Adrenal gland (tissue), 12 donors: ENCODE results near the gene STIM1. TPM values are rescaled to one million over a fixed set of nuclear protein-coding genes. Genes with fewer than 3 reads are reported as not detected.
A peak's percentile ranks its signal among the peaks of the same experiment; 100 is the strongest.
"Not testable (repeated sequence)": the region's sequence is repeated elsewhere in the genome, so short reads cannot be mapped to it uniquely, and the experiment has no call there.

ENCODE experiments used
- DNase-seq, 7 donors: peaks; one replicate each; pipeline ENCODE4 v3.0.0-alpha.2; 2019 to 2020
- H3K27ac ChIP-seq, 5 donors: fragments of 200-600 bp; sonication (generic) in 4 of 5; 1 replicate in 3 of 5; 2 replicates in 2 of 5; pipeline versions ENCODE4 v1.5.1 to v1.8.0; 2016 to 2020; ENCODE audit warnings: mild to moderate bottlenecking in 1 of 5
- H3K27me3 ChIP-seq: fragments of 200-600 bp; 2 replicates; pipeline ENCODE4 v1.8.0; 2021
- H3K36me3 ChIP-seq, 2 donors: fragments of 200-600 bp; replicated peaks in 1 of 2; 1 replicate in 1 of 2; 2 replicates in 1 of 2; pipeline versions ENCODE4 v1.5.1 to v1.8.0; 2018 to 2022
- H3K4me1 ChIP-seq, 2 donors: fragments of 200-600 bp; replicated peaks in 1 of 2; 1 replicate in 1 of 2; 2 replicates in 1 of 2; pipeline versions ENCODE4 v1.5.1 to v1.8.0; 2018 to 2021
- H3K4me3 ChIP-seq, 4 donors: fragments of 200-600 bp; sonication (generic) in 3 of 4; one replicate each; pipeline ENCODE4 v1.5.1; 2016 to 2018
- H3K9me3 ChIP-seq, 3 donors: fragments of 200-600 bp; sonication (generic) in 1 of 3; replicated peaks in 1 of 3; 1 replicate in 2 of 3; 2 replicates in 1 of 3; pipeline versions ENCODE4 v1.5.1 to v1.8.0; 2016 to 2021
- CTCF ChIP-seq, 6 experiments: fragments of 450-650 bp in 4 of 6; fragments of 200-600 bp in 2 of 6; sonication (generic) in 1 of 6; IDR thresholded peaks; 1 replicate in 5 of 6; 2 replicates in 1 of 6; pipeline versions ENCODE4 v1.5.1 to v1.8.0; 2016 to 2021; ENCODE audit warnings: antibody characterized with exemption in 6 of 6, mild to moderate bottlenecking in 2 of 6, moderate library complexity in 1 of 6
- POLR2A ChIP-seq, 2 donors: fragments of 450-650 bp; IDR thresholded peaks; one replicate each; pipeline ENCODE4 v1.6.1; 2017; ENCODE audit warnings: antibody characterized with exemption in 2 of 2, mild to moderate bottlenecking in 2 of 2, moderate library complexity in 1 of 2
- WGBS, 4 donors: extraction: QIAGEN DNeasy Blood & Tissue Kit in 2 of 4; methylation state at CpG; one replicate each; pipeline versions ENCODE4 v1.1.5 to v1.1.7; 2013 to 2017; 5-methylcytosine and 5-hydroxymethylcytosine counted together
- intact Hi-C, 2 donors: fragments of 100-400 bp; cut with DNase I; formaldehyde crosslinking; loops; one replicate each; pipeline versions ENCODE4 v1.14.1 to v1.15.0; 2022 to 2023
- polyA plus RNA-seq, 3 donors: library from polyadenylated mRNA; stranded (reverse); fragments of 200-250 nt in 2 of 3; fragments of 350-450 nt in 1 of 3; fragmentation: Illumina TruSeq in 1 of 3; extraction: RNeasy Lipid Tissue Mini Kit (QIAGEN cat#74804) in 1 of 3; gene quantifications; one replicate each; pipeline ENCODE4 v1.2.3, GENCODE V29; 2013 to 2014
- total RNA-seq, 9 donors: library from RNA; depleted of rRNA in 4 of 9; stranded (reverse); fragments of >200 nt in 4 of 9; fragments of 120-200 nt in 1 of 9; fragmentation: NEBNext Ultra II Directional in 1 of 9; extraction: Animal tissue kit (Norgen Biotek cat#: 25700) in 1 of 9; gene quantifications; one replicate each; pipeline versions ENCODE4 v1.1.0 to v1.2.4, GENCODE V29; 2013 to 2023
- donor health status: healthy with polysubstance abuse.
- donor health status: Bipolar disorder and iron deficiency.
- donor health status: DM: yes; HTN: yes; CAD: no.
- donor health status: DM: no; HTN: no; CAD: no.
- donor health status: DM: no; HTN: no; CAD: no.
- donor health status: DM: yes; HTN: yes; CAD: no.

STIM1 gene
- total and polyA plus RNA-seq, 12 donors: 7.8 to 44.1 (median 32.5) TPM

GRCh38 chr11:4123218-4123617 is 267.8 kb downstream of the STIM1 start:
- 95 to 97% (median 96%) methylated on average over 4 of the region's 4 CpGs for WGBS, 4 donors
- H3K27ac ChIP-seq: no peak overlapping the region
- DNase-seq: no peak
- H3K4me3 ChIP-seq: no peak overlapping the region
- TF ChIP-seq CTCF (IDR thresholded peaks at IDR 0.05) (no peak), POLR2A (IDR thresholded peaks at IDR 0.05) (no peak)
- peaks cover 0 to 2% of the 10 kb centered on the region in 2 donors for H3K4me1 ChIP-seq
- H3K36me3 ChIP-seq: peaks cover 0 to 60% of the 10 kb centered on the region in 2 donors
- no peaks in the 10 kb centered on the region for H3K27me3 ChIP-seq
- intact Hi-C loops: no loop called here
- H3K9me3 ChIP-seq: no peaks in the 10 kb centered on the region

GRCh38 chr11:4125141-4125540 is 269.7 kb downstream of the STIM1 start:
- Histone ChIP-seq H3K4me1 (no peaks in the 10 kb centered on the region), H3K36me3 (peaks cover 0 to 54% of the 10 kb centered on the region in 2 donors), H3K9me3 (no peaks in the 10 kb centered on the region), H3K27me3 (no peaks in the 10 kb centered on the region), H3K27ac (no peak overlapping the region), H3K4me3 (no peak overlapping the region)
- DNase-seq: no peak
- 94 to 98% (median 96%) methylated on average over 6 of the region's 6 CpGs for WGBS, 4 donors
- intact Hi-C loops: no loop called here
- TF ChIP-seq CTCF (IDR thresholded peaks at IDR 0.05) (no peak), POLR2A (IDR thresholded peaks at IDR 0.05) (no peak)

- Histone ChIP-seq H3K36me3 (peaks cover 0 to 40% of the 10 kb centered on the region in 2 donors), H3K9me3 (no peaks in the 10 kb centered on the region), H3K4me3 (no peak overlapping the region), H3K4me1 (no peaks in the 10 kb centered on the region), H3K27ac (no peak overlapping the region), H3K27me3 (no peaks in the 10 kb centered on the region)
- DNase-seq: no peak
- TF ChIP-seq CTCF (IDR thresholded peaks at IDR 0.05): no peak
- no peak for TF ChIP-seq POLR2A (IDR thresholded peaks at IDR 0.05)
- intact Hi-C loops: no loop called here
- WGBS, 4 donors: 88 to 100% (median 92%) methylated on average over 1 of the region's 1 CpG
Measured at GRCh38 chr11:4127357-4127756, 271.9 kb downstream of the STIM1 start.

GRCh38 chr11:4130219-4130618 is 274.8 kb downstream of the STIM1 start:
- DNase-seq, H3K27me3 ChIP-seq, H3K4me3 ChIP-seq, H3K4me1 ChIP-seq, H3K27ac ChIP-seq, intact Hi-C loops, H3K9me3 ChIP-seq: not testable (repeated sequence)
- peaks cover 0 to 30% of the 10 kb centered on the region in 2 donors for H3K36me3 ChIP-seq
- 83 to 89% (median 88%) methylated on average over 4 of the region's 4 CpGs for WGBS, 4 donors

GRCh38 chr11:4134806-4135205 is 279.3 kb downstream of the STIM1 start:
- TF ChIP-seq POLR2A (IDR thresholded peaks at IDR 0.05) (no peak), CTCF (IDR thresholded peaks at IDR 0.05) (no peak)
- Histone ChIP-seq H3K36me3 (peaks cover 0 to 17% of the 10 kb centered on the region in 2 donors), H3K27me3 (no peaks in the 10 kb centered on the region), H3K4me3 (no peak overlapping the region), H3K4me1 (peaks cover 0 to 6% of the 10 kb centered on the region in 2 donors), H3K9me3 (no peaks in the 10 kb centered on the region), H3K27ac (peak overlapping the region in 1 of 5 donors; percentile 45)
- no peak for DNase-seq
- intact Hi-C loops: no loop called here
